Nephron (organoid): ENCODE measurements around the gene TTC9B.

Experiments used
- H3K27ac Mint-ChIP-seq, 3 experiments: 2 replicates each; pipeline ENCODE4 v1.8.0; 2020; ENCODE audit warnings: mixed read lengths in 3 of 3, mild to moderate bottlenecking in 2 of 3, moderate library complexity in 1 of 3
- H3K27me3 Mint-ChIP-seq: 2 replicates; pipeline ENCODE4 v1.8.0; 2021; ENCODE audit warnings: low read depth, mild to moderate bottlenecking, moderate library complexity, mixed read lengths
- H3K36me3 Mint-ChIP-seq: 2 replicates; pipeline ENCODE4 v1.8.0; 2020; ENCODE audit warnings: low read depth, mixed read lengths
- H3K4me1 Mint-ChIP-seq: 2 replicates; pipeline ENCODE4 v1.8.0; 2020; ENCODE audit warnings: mixed read lengths
- H3K4me3 Mint-ChIP-seq, 3 experiments: 2 replicates each; pipeline ENCODE4 v1.8.0; 2020; ENCODE audit warnings: mild to moderate bottlenecking in 3 of 3, mixed read lengths in 3 of 3, moderate library complexity in 2 of 3
- H3K9me3 Mint-ChIP-seq: 2 replicates; pipeline ENCODE4 v1.8.0; 2020; ENCODE audit warnings: mixed read lengths
- TF ChIP-seq, protein P1 (sequence below), 3 experiments: fragments of 200-600 bp; sonication (generic); IDR thresholded peaks; one replicate each; pipeline ENCODE4 v1.5.0; 2021; ENCODE audit warnings: antibody characterized with exemption in 3 of 3; ENCODE audit not compliant: unreplicated experiment in 3 of 3

The TTC9B gene

GRCh38 chr19:40213251-40213829, 4.8 kb downstream of the TTC9B start:
- TF ChIP-seq, protein P1, sequence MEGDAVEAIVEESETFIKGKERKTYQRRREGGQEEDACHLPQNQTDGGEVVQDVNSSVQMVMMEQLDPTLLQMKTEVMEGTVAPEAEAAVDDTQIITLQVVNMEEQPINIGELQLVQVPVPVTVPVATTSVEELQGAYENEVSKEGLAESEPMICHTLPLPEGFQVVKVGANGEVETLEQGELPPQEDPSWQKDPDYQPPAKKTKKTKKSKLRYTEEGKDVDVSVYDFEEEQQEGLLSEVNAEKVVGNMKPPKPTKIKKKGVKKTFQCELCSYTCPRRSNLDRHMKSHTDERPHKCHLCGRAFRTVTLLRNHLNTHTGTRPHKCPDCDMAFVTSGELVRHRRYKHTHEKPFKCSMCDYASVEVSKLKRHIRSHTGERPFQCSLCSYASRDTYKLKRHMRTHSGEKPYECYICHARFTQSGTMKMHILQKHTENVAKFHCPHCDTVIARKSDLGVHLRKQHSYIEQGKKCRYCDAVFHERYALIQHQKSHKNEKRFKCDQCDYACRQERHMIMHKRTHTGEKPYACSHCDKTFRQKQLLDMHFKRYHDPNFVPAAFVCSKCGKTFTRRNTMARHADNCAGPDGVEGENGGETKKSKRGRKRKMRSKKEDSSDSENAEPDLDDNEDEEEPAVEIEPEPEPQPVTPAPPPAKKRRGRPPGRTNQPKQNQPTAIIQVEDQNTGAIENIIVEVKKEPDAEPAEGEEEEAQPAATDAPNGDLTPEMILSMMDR (IDR thresholded peaks at IDR 0.05; ENCODE audit: unreplicated experiment in 3 of 3) = no peak
- no peaks in the 10 kb centered on the region for H3K9me3 Mint-ChIP-seq

DNA sequence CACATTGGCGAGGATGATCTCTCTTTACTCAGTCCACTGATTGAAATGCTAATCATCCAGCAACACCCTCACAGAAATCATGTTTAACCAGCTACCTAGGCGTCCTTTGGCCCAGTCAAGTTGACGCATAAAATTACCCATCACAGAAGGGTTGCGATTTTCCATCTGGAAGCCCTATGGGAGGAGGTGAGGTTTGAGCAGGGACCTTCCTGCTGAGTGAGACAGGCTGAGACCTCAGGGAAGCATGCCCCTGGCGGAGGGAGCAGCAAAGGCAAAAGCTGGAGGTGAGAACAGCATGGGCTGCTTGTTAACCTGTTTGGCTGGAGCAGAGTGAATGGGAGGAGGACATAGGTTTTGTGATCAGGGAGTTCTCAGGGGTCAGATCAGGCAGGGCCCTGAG, 7.3 kb downstream of the TTC9B start:
- Mint-ChIP-seq H3K4me3 (no peak overlapping the region), H3K27me3 (peaks cover 10% of the 10 kb centered on the region), H3K36me3 (peaks cover 28% of the 10 kb centered on the region), H3K9me3 (no peaks in the 10 kb centered on the region), H3K4me1 (no peaks in the 10 kb centered on the region), H3K27ac (no peak overlapping the region)
- TF ChIP-seq, protein P1 (IDR thresholded peaks at IDR 0.05; ENCODE audit: unreplicated experiment in 3 of 3) = no peak

More at GRCh38 chr19:40213251-40213829, 4.8 kb downstream of the TTC9B start:
- peaks cover 9% of the 10 kb centered on the region for H3K4me1 Mint-ChIP-seq
- peaks cover 32% of the 10 kb centered on the region for H3K36me3 Mint-ChIP-seq
- no peak overlapping the region for H3K4me3 Mint-ChIP-seq
- H3K27me3 Mint-ChIP-seq = peaks cover 32% of the 10 kb centered on the region
- no peak overlapping the region for H3K27ac Mint-ChIP-seq

DNA sequence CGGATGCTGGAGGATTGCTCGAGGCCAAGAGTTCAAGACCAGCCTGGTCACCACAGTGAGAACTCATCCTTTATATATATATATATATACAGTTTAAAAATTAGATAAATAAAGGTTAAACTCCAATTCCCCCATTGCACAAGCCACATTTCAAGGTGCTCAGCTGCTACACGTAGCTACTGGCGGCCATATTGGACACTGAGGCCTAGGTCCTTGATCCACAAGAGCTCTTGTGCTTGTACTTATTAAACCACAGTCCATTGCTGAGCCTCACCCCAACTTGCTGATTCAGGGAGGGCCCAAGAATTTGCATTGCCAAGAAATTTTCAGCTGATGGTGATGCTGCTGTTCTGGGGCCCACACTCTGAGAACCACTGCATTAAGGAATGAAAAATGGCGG, 9.6 kb downstream of the TTC9B start:
- peaks cover 38% of the 10 kb centered on the region for H3K36me3 Mint-ChIP-seq
- no peaks in the 10 kb centered on the region for H3K27me3 Mint-ChIP-seq
- H3K9me3 Mint-ChIP-seq = no peaks in the 10 kb centered on the region
- no peaks in the 10 kb centered on the region for H3K4me1 Mint-ChIP-seq
- TF ChIP-seq, protein P1 (IDR thresholded peaks at IDR 0.05; ENCODE audit: unreplicated experiment in 3 of 3) = no peak
- no peak overlapping the region for H3K27ac Mint-ChIP-seq
- no peak overlapping the region for H3K4me3 Mint-ChIP-seq

- Mint-ChIP-seq H3K27me3 (peaks cover 3% of the 10 kb centered on the region), H3K27ac (no peak overlapping the region), H3K4me3 (no peak overlapping the region), H3K36me3 (peaks cover 32% of the 10 kb centered on the region), H3K9me3 (no peaks in the 10 kb centered on the region), H3K4me1 (no peaks in the 10 kb centered on the region)
- TF ChIP-seq, protein P1 (IDR thresholded peaks at IDR 0.05; ENCODE audit: unreplicated experiment in 3 of 3) = no peak
Measured at GRCh38 chr19:40205760-40206159, 12.4 kb downstream of the TTC9B start.

GRCh38 chr19:40204381-40204780, 13.8 kb downstream of the TTC9B start:
- TF ChIP-seq, protein P1 (IDR thresholded peaks at IDR 0.05; ENCODE audit: unreplicated experiment in 3 of 3) = no peak
- H3K9me3 Mint-ChIP-seq = no peaks in the 10 kb centered on the region
- H3K4me1 Mint-ChIP-seq = no peaks in the 10 kb centered on the region
- H3K4me3 Mint-ChIP-seq = no peak overlapping the region
- H3K27me3 Mint-ChIP-seq = peaks cover 3% of the 10 kb centered on the region
- H3K36me3 Mint-ChIP-seq = peaks cover 23% of the 10 kb centered on the region
- no peak overlapping the region for H3K27ac Mint-ChIP-seq
